GM18907 (cell line): ENCODE data around the gene KLHL29.

ENCODE experiments used
- ATAC-seq: cut with Tn5 transposase; IDR thresholded peaks from one replicate; pipeline ENCODE4 v1.9.1; 2021; ENCODE audit warnings: mild to moderate bottlenecking, moderate library complexity; ENCODE audit not compliant: unreplicated experiment

The KLHL29 gene

DNA sequence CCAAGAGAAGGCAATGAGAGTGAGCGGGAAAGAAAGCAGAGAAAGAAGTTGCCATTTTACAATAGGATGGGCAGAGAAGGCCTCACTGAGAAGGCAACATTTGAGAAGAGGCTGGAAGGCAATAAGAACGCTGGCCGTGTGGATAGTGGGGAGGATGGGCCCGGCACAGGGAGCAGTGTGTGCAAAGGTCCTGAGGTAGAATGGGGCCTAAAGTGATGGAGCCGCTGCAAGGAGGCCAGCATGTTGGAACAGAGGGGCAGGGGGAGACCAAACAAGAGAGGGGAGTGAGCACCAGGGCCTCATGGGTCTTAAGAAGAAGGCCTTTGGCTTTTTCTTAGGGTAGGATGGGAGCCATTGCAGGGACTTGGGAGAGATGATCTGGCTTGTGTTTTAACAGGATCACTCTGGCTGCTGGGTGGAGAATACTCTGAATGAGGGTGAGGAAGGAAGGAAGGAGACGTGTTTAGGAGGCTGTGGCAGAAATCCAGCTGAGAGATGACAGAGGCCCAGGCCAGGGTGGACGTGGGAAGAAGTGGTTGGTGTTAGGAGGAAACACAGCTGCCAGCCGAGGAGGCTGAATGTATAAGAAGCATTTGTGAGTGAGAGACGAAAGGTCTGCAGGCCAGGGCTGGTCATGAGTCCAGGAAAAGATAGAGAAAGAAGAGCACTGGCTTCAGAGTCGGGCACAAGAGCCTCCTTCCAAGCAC lies 159.8 kb downstream of the KLHL29 start:
- no peak for ATAC-seq

DNA sequence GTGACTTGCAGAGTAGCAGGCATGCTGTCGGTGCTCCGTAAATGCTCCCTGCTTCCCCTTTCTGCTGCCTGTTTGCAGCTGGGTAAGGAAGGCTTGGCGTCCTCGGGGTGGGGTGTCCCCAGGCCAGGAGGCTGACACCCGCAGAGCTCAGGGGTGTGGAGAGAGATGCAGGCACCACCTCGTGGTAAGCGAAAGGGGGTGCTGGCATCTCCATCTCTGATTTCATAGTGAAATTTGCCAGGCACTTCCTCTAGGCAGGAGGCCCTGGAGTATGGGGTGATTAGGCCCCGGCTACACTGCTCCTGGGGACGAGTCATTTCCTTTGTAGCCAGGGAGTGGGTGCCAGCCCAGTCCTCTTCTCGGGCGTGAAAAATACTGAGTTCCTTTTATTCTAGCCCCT lies 160.4 kb downstream of the KLHL29 start:
- no peak for ATAC-seq

DNA sequence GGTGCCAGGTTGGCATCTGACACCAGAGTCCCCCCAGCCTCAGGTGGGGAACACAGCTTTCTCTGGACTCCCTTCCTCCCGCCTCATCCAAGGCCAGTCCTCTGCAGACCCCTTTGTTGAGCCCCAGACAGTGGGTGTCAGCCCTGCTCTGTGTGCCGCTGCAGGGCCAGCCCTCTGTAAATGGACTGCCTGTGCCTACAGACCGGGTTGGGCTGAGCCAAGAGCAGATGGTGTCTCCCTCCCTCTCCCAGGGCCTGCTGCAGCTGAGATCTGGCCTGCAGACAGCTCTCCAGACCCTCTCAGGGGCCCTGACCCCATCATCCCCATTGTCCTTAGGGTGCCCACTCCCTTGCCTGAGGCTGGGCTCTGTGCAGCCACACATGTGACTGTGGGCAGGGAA lies 160.8 kb downstream of the KLHL29 start:
- no peak for ATAC-seq

DNA sequence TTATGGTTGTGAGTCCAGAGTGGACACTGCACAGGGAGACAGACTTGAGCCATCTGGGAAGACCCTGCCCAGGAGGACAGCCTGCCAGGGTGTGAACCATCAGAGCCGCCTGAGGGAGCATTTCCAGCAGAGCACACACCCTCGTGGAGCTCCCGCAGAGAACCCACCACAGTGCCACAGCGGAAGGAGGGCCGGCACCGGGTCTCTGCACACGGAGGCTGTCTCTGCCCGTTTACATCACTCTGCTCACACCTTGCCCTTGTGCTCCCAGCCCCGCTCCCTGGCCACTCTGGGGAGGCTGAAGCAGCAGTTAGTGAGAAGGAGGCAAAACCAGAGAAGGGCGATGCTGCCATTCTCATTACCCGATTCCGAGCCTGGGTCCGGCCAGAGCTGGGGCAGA lies 161.9 kb downstream of the KLHL29 start:
- ATAC-seq = no peak

DNA sequence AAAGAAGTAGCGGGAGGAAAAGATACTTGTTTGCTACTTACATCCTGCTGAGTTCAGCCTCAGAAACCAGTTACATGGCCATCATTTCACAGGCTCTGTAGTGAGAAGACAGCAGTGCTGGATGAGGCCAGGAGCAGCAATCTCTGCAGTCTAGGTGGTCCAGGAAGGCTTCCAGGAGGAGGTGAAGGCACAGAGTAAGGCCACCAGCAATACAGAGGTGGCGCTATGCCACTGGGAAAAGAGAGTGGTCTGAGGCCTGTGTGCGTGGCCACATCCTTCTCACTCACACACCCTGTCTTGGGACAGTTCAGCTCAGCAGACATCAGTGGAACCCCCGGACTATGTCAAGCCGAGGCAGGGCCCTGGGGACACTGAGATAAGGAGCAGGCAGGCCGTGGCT lies 162.7 kb downstream of the KLHL29 start:
- ATAC-seq = no peak

DNA sequence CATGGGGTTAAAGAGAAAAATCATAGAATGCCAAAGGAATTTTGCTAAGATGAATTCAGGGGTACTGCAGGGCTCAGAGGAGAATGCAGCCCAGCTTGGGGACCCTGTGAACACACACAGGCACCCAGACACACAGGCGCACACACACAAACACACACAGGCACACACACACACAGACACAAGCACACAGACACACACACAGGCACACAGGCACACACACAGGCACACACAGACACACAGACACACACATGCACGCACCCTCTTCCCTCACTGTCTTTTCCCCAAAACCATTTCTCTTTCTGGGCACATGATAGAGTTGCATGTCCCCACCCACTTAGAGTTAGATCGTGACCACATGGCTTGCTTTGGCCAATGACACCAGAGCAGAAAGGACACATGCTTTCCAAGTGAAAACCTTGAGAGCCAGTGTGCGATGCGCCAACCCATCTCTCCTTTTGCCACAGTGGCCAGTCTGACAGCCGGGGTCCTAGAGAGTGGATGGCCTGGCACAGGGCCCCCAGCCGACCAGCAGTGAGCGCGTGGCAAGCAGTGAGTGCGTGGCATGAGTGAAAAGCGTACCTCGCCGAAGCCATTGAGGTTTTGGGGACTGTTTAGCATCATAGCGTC lies 163.3 kb downstream of the KLHL29 start:
- no peak for ATAC-seq

DNA sequence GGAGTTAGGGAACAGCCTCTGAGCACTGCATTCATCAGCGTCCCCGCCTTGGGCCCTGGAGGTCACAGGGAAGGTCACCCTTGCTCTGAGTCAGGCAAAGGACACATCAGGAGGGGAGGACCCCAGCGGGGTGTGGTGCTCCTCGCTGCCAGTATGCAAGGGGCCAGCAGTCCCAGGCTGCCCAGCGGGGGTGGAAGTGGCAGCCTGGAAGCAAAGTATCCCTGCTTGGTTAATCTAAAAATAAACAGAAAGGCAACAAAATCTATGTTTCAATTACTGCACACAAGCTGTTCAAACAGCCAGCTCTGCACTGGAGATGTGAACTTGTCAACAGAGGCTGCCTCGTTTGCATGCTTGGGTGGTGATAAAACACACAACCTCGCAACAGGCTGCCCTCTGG lies 164.1 kb downstream of the KLHL29 start:
- ATAC-seq = no peak

DNA sequence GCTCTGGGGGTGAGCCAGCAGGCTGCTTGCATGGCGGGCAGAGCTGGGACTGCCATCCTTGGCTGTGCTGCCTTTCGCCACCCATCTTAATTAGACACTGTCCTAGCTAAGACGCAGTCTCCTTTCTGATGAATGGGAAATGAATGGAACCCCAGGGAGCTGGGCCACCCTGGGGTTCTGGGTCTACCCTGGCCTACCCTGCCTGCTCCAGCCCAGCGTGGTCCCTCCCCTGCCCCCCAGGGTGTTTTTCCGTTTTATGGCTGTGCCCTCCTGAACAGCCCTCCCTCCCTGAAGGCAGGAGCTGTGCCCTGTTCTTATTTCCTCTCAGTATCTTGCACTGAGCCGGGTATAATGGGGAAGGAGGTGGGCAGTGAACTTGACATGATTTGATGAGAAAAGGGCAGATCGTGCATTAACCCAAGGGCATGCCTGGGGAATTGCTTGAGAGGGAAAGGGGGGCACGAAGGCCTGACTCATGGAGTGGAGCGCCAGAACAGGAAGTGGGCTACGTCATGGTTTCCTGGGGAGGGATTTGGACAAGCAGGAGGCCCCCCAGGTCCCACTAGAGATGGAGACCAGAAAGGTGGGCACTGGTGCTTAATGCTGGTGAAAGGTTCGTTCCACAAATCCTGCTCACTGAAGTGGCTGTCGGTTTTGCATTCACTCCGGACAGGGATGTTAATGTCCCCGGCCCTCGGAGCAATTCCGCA lies 165.0 kb downstream of the KLHL29 start:
- ATAC-seq = no peak

DNA sequence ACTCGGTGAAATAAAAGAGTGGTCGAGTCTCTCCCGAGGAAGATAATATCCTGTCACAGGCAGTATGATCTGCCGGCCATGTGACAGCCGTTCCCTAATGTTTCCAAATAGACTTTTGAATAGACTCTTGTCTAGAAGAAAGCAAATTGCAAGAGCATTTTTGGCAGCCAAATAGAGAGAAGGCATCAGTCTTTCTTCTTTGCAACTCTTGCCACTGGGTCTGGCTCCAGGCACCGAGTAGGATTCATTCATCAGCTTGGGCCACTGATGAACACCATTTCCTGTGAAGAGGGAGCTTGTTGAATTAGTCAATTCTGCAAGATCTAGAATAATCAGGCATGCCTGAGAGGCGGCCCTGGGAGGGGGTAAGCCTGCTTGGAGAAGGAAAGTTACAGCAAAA lies 165.6 kb downstream of the KLHL29 start:
- no peak for ATAC-seq

DNA sequence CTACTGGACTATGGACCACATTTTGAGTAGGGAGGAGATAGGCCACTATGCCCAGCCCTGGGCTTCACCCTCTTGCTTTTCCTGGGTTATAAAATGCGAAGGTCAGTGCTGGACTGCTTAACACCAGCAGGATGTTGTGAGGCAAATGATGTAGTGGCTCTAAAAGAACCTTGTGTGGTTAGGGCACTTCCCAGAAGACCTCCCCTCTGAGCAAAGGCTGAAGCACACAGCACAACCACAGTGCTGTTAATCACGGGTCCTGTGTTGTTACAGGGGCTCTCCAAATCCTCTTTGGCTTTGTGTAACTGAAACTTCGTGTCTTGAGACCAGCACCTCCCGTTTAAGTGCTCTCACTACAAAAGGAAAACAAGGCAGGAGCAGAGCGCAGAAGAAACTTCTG lies 166.9 kb downstream of the KLHL29 start:
- ATAC-seq = no peak

DNA sequence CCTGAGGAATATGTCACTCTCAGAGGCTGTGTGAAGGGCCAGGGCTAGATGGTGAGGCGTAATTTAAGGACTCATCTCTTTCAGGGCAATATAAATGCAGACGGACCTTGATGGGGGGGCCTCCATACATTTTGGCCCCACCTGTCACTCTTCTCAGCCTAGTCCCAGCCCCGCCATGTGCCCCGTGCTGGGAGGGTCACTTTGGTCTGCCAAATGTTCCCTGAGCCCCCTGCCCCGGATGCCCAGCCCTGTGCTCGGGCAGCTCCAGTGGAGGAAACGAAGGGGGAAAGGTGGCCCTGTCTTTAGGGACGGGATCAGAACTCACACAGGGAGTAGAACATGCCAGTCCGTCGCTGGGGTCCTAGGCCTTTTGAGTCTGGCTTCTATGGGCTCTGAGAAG lies 168.6 kb downstream of the KLHL29 start:
- ATAC-seq = no peak

DNA sequence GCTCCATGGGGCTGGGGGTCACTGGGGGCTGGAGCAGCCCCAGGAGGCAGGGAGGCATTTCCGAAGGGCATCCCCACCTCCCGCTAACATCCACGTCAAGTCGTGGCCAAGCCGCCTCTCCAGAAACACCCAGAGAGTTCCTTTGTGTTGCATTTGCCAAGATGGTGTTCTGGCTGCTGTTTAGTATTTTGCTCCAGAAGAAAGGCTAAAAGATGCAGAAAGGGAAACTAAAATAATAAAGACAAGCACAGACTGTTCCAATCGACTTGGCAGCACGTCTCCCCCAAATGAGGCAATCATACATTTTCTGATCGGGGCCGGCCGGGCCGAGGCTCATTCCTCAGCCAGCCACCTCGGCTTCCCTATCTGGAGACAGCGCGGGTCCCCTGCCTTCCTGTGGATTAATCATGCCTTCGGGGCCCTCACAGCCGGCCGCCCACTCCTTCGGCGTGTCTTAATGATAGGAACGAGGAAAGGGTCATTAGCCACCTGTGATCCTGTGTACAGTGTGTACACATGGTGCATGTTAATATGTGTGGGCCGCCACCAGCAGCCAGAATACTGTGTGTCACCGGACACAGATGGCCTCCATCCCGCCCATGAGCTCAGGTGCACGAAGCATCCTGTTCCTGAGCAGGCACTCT lies 169.2 kb downstream of the KLHL29 start:
- ATAC-seq = no peak

DNA sequence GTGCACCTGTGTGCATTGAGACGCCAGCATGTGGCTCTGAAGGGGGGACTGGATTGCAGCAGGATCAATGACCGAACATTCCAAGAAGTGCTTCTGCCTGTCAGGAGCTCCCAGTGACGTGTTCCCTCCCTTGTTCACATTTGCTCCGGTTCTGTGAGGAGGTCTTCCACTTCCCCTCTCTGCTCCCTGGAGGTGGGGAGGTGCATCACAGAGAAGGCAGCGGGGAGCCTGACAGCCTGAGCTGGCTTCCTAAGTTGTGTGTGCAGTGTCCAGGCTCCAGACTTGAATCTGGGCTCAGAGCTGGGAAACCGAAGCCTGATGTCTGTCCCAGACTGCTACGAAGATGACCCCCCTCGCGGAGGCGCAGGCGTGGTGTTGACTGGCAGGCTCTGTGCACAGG lies 171.0 kb downstream of the KLHL29 start:
- ATAC-seq = no peak

DNA sequence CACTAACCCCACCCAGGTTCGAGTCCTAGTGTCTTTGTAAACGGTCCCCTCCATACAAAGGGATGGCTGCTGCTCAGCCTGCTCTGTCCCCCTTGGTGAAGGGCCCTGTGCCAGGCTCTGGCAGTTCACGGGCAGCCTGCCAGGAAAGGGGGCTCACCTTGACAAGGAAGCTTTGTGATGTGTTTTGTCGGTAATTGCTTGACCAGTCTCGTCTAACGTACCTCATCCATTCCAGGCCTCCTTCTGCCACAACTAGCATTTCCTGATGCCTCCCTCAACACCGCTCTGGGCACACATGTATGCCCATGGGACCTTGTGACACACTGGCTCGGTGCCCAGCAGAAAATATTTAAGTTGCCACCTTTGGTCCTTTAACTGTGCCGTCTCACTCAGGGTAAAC lies 171.9 kb downstream of the KLHL29 start:
- no peak for ATAC-seq

DNA sequence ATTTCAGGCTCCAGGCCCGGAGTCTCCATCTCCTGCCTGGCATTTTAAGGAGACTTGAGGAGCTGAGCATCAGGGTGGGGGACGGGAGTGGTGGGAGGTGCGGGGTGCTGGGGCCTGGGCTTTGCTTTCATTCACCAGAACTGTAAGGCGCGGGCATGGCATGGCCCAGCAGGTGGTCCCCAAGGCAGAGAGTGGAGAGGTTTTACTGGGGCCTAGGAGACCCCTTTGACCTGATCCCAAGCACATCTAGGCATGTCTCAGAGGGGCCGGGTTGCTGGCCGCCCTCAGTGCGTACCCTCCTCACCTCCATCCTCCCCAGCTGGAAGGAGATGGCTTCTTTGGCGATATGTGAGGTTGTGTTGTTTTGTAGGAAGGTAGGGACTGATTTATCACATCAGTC lies 172.5 kb downstream of the KLHL29 start:
- no peak for ATAC-seq

DNA sequence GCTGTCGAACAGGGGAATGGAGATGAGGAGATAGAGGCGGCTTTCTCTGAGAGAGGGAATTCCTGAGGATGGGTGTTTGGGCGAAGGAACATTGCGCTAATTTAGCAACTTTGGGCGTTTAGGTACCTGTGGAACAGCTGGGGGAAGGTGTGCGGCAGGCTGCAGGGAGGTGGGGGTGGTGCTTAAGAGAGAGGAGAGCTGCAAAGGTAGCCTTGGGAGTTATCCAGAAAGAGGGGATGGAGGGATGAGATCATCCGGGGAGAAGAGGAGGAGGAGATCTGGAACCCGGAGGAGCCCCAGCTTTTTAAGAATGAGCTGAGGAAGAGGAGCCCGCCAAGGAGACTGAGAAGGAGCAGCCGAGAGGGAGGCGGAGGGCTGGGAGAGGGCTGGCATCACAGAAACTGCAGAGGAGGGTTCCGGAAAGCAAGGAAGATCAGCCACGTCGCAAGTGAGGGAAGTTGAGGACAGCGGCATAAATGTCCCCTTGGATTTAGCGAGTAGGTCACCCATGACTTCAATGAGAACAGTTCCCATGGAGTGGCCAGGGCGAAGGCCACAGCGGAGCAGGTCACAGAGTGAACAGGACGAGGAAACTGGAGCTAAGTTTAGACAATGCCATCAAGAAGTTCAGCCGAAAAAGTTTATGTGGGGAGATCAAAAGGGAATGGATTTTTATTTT lies 174.7 kb downstream of the KLHL29 start:
- no peak for ATAC-seq

DNA sequence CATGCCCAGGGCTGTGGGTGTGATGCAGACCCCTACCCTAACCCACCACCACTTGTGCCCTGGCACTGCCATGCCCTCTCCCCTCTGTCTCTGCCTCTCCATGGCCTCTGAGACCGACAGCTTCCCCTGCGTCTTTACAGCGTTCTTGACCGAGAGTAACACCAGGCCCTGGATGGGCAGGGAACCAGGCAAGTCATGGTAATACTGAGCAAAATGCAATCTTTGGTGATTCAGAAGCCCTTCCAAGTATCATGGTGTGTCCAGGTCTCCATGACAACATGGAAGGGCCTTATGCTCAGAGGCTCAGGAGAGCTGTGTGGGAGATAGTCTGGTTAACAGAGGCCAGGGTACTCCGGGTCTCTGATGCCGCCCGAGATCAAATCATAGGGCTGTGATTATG lies 176.1 kb downstream of the KLHL29 start:
- no peak for ATAC-seq

DNA sequence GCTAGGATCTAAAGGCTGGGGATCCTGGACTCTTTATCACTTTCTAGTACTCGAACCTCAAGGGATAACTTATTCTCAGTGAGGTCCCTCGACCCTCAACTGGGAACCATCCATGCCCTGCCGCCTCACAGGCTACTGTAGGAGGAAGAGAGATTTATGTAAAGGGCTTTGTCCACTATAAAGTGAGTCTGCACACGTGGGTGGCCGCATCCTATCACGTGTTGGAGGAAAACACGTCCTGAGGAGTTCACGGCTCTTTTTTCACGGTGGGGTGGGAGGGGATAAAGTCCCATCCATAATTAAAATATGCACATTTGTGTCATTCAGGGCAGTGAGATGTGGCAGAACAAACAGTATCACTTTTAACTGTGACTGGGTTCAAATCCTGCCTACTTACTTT lies 176.6 kb downstream of the KLHL29 start:
- ATAC-seq = no peak

DNA sequence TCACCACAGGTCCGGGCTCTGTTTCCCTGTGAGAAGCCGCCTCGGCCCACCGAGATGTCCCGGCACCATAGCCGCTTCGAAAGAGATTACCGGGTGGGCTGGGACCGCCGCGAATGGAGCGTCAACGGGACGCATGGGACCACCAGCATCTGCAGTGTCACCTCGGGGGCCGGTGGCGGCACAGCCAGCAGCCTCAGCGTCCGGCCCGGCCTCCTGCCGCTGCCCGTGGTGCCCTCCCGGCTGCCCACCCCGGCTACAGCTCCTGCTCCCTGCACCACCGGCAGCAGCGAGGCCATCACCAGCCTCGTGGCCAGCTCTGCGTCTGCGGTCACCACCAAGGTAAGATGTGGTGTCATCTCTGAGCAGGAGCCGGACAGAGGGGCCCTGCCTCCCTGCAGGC lies 177.2 kb downstream of the KLHL29 start:
- no peak for ATAC-seq

DNA sequence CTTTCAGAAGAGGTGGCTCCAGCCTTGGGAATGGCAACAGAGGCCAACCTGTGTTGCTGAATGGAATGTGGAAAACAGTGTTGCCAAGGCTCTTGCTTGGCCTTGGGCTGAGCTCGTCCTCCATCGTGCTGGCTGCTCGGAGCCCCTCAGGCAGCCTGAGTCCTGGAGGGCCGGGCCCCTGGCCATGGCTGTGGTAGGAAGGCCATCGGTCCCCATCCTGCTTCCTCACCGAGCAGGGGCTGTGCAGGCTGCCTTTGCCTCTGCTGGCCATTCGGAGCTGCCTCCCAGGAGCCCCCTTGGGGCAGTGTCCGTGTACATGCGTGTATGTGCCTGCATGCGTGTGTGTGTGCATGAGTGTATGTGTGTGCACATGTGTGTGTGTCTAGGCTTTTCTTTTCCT lies 178.2 kb downstream of the KLHL29 start:
- ATAC-seq = no peak
